Measurements from ENCODE around the gene FST. TPM values are rescaled to one million over a fixed set of nuclear protein-coding genes. Genes with fewer than 3 reads are reported as not detected.

Gene FST
- total and polyA plus RNA-seq, 2 of the 8 experiments (the other 6 are each of a cell fraction or from before 2014, with no cell fraction given) = 16.6 to 17.5 TPM

- H2BK5ac ChIP-seq (ENCODE audit: low read depth, low read length) = no peak overlapping the region
- ChIA-PET CTCF (ENCODE audit: partially characterized antibody) (interaction anchor here (1.0 to 1.3 kb wide), 3 partner anchors 8 to 16 kb away, joined by 3 to 4 read pairs (median 3); no protein-coding TSS in a partner anchor), POLR2A (ENCODE audit: partially characterized antibody) (no interaction called here)
- H3K56ac ChIP-seq (replicated peaks; ENCODE audit: insufficient read length, low read depth, low read length) = no peak overlapping the region
- H4K5ac ChIP-seq (ENCODE audit: insufficient read length, low read depth, low read length) = no peak overlapping the region
- FAIRE-seq = no peak
- no peak for DNase-seq (ENCODE audit: low read depth in 1 of 2, low spot score in 2 of 2)
- no peak overlapping the region for H2BK15ac ChIP-seq (ENCODE audit: low read length)
- H3K4me3 ChIP-seq (ENCODE audit: extremely low read depth in 1 of 4, insufficient read depth in 2 of 4, low read depth in 3 of 4, low read length in 4 of 4) = no peak overlapping the region
- H2AK5ac ChIP-seq (ENCODE audit: low read depth, low read length) = no peak overlapping the region
- H2AFZ ChIP-seq (ENCODE audit: low read length) = no peak overlapping the region
- no peak overlapping the region for H3K4me2 ChIP-seq (ENCODE audit: insufficient read depth in 1 of 2, low read depth in 2 of 2, low read length in 2 of 2)
- H2BK120ac ChIP-seq (replicated peaks; ENCODE audit: low read depth, low read length) = no peak overlapping the region
- no peaks in the 10 kb centered on the region for H4K20me1 ChIP-seq (replicated peaks in 1 of 2; ENCODE audit: control insufficient read depth in 1 of 2, insufficient read depth in 2 of 2, low read length in 2 of 2)
- no peak overlapping the region for H3K27ac ChIP-seq (ENCODE audit: low read depth, low read length)
- H3K9me3 ChIP-seq (ENCODE audit: insufficient read depth in 2 of 2, low read depth in 1 of 2, low read length in 1 of 2) = no peaks in the 10 kb centered on the region
- no peak overlapping the region for H2BK20ac ChIP-seq (ENCODE audit: low read length)
- H3K4me1 ChIP-seq (replicated peaks in 1 of 4; ENCODE audit: control insufficient read depth in 3 of 4, insufficient read depth in 4 of 4, low read length in 3 of 4) = no peaks in the 10 kb centered on the region
- 83% methylated on average over 2 of the region's 2 CpGs; no CpG with 5 or more reads in 1 of the 2 experiments for WGBS, 2 experiments (ENCODE audit: extremely low coverage in 1 of 2, insufficient coverage in 1 of 2, insufficient read length in 1 of 2, insufficient replicate concordance in 2 of 2, low coverage in 1 of 2, low lambda C conversion rate in 2 of 2, missing lambda C conversion rate in 1 of 2)
- no peak overlapping the region for H3K9ac ChIP-seq (replicated peaks in 1 of 4; ENCODE audit: extremely low read depth in 1 of 4, low read depth in 3 of 4, low read length in 3 of 4)
- no peaks in the 10 kb centered on the region for H3K27me3 ChIP-seq (replicated peaks in 1 of 4; ENCODE audit: control insufficient read depth in 3 of 4, extremely low read depth in 1 of 4, insufficient read depth in 3 of 4, low read length in 3 of 4)
- no peak overlapping the region for H2BK12ac ChIP-seq (ENCODE audit: low read depth, low read length)
- no peak overlapping the region for H3K18ac ChIP-seq (ENCODE audit: extremely low read depth, low read length)
- no peak overlapping the region for H3K14ac ChIP-seq (ENCODE audit: insufficient read length)
- H3K79me1 ChIP-seq (ENCODE audit: low read depth, low read length) = no peaks in the 10 kb centered on the region
- H3K23ac ChIP-seq (ENCODE audit: insufficient read length) = no peak overlapping the region
- peaks cover 2% of the 10 kb centered on the region; the same call in 1 of the 2 replicates for H3K23me2 ChIP-seq (ENCODE audit: low read depth, low read length)
- no peak for TF ChIP-seq CTCF (IDR thresholded peaks at IDR 0.05; ENCODE audit: control extremely low read depth in 1 of 3, insufficient read depth in 1 of 3, low read depth in 1 of 3, low read length in 3 of 3)
- no peak for TF ChIP-seq NRF1 (IDR thresholded peaks at IDR 0.05; ENCODE audit: low read depth, low read length)
- TF ChIP-seq RBBP5 (IDR thresholded peaks at IDR 0.05; ENCODE audit: borderline replicate concordance, low read depth, low read length) = no peak
- TF ChIP-seq SIN3A (conservative IDR thresholded peaks at IDR 0.05 in 1 of 2, IDR thresholded peaks at IDR 0.05 in 1 of 2; ENCODE audit: low read depth in 1 of 2, low read length in 2 of 2) = no peak
- no peak for TF ChIP-seq FOSL1 (IDR thresholded peaks at IDR 0.05; ENCODE audit: insufficient read depth, low read depth, low read length)
- no peak for TF ChIP-seq TCF12 (IDR thresholded peaks at IDR 0.05; ENCODE audit: low read depth, low read length)
- TF ChIP-seq RFX5 (IDR thresholded peaks at IDR 0.05; ENCODE audit: borderline replicate concordance, low read depth, low read length) = no peak
- TF ChIP-seq USF2 (IDR thresholded peaks at IDR 0.05; ENCODE audit: low read length) = no peak
- no peak for TF ChIP-seq SP1 (IDR thresholded peaks at IDR 0.05; ENCODE audit: low read depth, low read length)
- no peak overlapping the region for H4K91ac ChIP-seq (replicated peaks; ENCODE audit: insufficient read length, low read length)
- no peak overlapping the region for H3K4ac ChIP-seq (replicated peaks; ENCODE audit: insufficient read length, low read depth, low read length)
- H3K36me3 ChIP-seq (ENCODE audit: control insufficient read depth in 2 of 4, insufficient read depth in 4 of 4, low read length in 3 of 4) = no peaks in the 10 kb centered on the region
- no peaks in the 10 kb centered on the region for H3K79me2 ChIP-seq (ENCODE audit: control insufficient read depth in 1 of 2, insufficient read depth in 2 of 2, low read length in 2 of 2)
- no peak overlapping the region for H4K8ac ChIP-seq (ENCODE audit: extremely low read depth, insufficient read depth, low read length)
Measured at GRCh38 chr5:53436480-53437191, 43.8 kb upstream of the FST start.
